ENCODE measurements around the gene ATXN2.
"Not testable (repeated sequence)": the region's sequence is repeated elsewhere in the genome, so short reads cannot be mapped to it uniquely, and the experiment has no call there.

The ATXN2 gene

DNA sequence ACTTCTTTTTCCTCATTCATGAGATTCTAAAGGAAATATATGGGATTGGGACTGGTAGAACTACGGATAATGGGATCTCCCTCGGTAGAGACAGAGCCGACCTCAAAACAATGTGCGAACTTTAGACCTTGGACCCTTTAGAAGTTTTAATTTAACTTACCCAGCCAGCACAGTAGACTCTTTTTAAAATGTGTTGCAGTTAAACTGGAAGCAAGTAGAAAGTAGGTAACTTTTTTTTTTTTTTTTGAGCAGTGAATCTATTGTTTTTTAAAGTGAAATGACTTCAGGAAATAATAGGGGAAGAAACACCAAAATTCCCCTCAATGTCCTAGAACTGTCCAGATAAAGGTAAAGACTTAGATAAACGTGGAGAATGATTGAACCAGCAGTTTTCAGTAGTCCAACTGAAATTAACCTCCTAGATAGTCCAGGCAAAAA is 1.1 kb upstream of the ATXN2 start:
- peak overlapping the region; percentile 95 for H3K27ac ChIP-seq
- no peak for DNase-seq (ENCODE audit: low read depth, low spot score)

DNA sequence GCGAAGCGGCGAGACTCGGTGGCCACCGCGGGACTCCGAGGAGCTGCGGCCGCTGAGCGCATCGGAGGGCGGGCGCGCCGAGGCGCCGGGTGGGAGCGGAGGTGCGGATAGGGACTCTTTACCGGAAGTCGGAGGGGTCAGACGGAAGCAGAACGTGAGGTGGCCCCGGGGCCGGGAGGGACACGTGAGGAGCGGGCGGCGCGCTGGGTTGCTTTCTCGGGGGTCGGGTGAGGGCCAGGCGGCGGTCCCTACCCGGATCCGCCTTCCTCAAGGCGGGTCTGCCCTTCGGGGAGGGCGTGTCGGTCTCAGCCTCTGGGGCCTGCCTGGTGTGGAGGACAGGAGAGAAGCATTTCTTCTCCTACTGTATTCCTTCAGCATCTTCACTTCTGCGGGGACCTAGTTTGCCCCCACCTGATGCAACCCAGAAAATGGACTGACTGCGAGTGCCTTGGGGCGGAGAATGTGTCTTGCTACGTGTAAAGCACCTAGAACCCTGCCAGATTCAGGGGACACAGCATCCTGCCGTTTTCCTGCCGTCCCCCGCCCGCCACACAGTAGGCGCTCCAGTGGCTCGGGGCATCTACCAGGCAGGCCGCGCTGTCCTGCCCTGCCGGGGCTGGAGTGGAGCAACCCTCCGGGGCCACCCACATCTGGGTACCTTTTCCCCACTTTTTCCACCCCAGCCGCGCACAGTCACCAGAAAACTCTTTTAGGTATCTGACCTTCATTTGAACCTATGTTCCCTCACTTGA is 514 bp upstream of the ATXN2 start:
- peak overlapping the region; percentile 95 for H3K27ac ChIP-seq
- DNase-seq (ENCODE audit: low read depth, low spot score): no peak

DNA sequence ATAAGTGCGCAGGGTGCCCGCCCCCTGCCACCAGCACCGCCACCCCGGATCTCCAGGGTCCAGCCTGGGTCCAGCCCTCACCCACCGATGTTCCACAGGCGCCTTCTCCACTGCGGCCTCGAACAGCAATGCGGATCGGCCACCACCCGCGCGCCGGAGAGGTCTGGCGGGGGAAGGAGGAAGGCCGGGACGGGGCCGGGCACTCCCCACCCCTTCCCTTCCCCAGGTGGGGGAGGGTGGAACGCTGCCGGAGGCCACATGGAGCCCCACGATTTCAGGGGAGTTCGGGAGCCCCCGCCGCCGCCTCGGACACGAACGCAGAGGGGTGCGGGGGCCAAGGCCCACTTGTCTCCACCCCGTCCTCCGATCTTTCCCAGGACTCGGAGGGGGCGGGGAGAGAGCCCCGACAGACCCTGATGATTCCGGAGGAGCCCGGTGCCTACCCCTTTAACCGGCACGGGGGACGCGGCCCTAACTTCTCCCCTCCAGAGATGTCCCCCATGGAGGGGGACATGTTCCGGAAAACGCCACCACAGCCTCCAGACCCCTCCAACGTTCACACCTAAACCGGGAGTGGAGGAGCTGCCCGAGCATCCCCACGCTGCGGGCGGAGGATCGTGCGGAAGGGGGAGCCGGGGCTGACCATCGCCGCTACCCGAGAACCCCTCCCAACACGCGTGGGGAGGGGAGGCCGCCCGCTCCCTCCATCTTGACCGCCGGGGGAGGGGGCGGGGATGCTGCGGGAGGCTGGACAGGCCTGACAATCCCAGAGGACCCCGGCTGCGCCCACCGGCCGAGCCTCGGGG is 1.1 kb downstream of the ATXN2 start:
- DNase-seq (ENCODE audit: low read depth, low spot score): no peak
- peak overlapping the region; percentile 95 for H3K27ac ChIP-seq

DNA sequence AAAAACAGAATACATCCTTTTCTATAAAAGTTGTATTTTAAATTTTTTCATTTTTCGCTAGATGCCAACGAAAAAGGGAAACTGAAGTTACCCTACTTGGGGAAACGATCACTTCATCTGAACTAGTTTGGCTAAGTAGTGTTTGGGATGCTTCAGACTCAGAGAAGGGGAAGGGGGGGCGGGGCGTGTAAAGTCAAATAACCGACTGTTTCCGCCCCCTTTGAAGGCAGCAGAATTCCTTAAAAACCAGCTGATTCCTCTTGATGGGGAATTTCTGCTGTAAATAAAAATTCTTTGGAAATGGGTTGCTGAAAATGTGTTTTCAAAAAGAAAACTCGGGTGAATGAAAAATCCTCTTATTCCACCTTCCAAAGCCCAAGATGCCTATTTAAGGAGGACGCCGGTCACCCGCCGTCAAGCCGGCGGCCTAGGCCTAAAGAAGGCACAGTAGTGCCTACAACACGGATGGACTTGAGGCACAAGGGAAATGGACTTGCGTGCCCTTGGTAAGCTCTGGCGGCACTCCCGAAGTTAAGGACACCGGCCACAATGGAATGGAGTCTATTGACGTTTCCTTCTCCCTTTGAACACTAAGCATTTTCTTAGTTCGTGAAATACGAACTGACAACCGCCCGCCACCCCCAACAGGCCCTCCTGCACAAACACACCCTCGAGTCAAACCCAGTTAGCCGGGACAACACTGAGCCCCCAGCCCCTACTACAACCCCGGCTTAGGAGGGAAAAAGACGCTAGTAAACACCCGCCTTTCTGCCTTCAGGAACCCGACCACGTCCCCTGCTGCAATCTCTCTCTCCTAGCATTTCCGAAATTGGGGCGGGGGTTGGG is 1.9 kb downstream of the ATXN2 start:
- no peak for DNase-seq (ENCODE audit: low read depth, low spot score)
- H3K27ac ChIP-seq: peak overlapping the region; percentile 95

DNA sequence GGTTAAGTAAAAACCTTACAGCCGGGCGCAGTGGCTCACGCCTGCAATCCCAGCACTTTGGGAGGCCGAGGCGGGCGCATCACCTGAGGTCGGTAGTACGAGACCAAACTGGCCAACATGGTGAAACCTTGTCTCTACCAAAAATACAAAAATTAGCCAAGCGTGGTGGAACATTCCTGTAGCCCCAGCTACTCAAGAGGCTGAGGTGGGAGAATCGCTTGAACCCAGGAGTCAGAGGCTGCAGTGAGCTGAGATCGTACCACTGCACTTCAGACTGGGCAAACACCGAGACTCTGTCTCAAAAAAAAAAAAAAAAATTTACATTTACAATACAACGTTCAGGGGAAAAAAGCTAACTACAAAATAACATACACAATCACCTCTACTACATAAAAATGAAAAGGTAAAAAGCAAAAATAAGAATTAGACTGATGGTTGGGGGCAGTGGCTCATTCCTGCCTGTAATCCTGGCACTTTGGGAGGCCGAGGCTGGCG is 3.7 kb downstream of the ATXN2 start:
- DNase-seq (ENCODE audit: low read depth, low spot score); H3K27ac ChIP-seq: not testable (repeated sequence)

DNA sequence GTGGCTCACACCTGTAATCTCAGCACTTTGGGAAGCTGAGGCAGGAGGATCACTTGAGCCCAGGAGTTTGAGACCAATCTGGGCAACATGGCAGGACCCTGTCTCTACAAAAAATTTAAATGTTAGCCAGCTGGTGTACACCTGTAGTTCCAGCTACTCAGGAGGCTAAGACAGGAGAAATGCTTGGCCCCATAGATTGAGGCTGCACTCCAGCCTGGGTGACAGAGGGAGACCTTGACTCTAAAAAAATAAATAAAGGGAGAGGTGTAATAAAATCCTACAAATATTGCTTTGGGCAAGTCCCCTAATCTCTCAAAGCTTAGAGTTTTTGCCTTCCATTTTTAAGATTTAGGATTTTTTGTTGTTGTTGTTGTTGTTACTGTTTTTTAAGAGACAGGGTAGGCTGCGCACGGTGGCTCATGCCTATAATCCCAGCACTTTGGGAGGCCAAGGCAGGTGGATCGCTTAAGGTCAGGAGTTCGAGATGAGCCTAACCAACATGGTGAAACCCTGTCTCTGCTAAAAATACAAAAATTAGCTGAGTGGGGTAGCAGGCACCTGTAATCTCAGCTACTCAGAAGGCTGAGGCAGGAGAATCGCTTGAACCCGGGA is 7.6 kb downstream of the ATXN2 start:
- H3K27ac ChIP-seq; DNase-seq (ENCODE audit: low read depth, low spot score): not testable (repeated sequence)

DNA sequence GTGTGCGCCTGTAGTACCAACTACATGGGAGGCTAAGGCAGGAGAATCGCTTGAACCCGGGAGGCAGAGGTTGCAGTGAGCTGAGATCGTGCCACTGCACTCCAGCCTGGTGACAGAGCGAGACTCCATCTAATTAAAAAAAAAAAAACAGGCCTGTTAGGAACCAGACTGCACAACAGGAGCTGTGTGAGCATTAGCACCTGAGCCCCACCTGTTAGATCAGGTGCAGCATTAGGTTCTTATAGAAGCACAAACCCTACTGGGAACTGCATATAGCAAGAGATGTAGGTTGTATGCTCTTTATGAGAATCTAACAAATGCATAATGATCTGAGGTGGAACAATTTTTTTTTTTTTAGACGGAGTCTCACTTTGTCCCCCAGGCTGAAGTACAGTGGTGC is 8.6 kb downstream of the ATXN2 start:
- H3K27ac ChIP-seq: no peak overlapping the region
- DNase-seq (ENCODE audit: low read depth, low spot score): no peak

DNA sequence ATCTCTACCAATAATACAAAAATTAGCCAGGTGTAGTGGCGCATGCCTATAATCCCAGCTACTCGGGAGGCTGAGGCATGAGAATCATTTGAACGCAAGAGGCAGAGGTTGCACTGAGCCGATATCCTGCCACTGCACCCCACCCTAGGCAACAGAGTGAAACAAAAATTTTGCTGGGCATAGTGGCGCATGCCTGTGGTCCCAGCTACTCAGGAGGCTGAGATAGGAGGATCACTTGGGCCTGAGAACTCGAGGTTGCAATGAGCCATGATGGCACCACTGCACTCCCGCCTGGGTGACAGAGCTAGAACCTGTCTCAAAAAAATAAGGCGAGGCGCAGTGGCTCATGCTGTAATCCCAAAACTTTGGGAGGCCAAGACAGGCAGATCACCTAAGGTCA is 9.5 kb downstream of the ATXN2 start:
- no peak for DNase-seq (ENCODE audit: low read depth, low spot score)
- H3K27ac ChIP-seq: no peak overlapping the region

DNA sequence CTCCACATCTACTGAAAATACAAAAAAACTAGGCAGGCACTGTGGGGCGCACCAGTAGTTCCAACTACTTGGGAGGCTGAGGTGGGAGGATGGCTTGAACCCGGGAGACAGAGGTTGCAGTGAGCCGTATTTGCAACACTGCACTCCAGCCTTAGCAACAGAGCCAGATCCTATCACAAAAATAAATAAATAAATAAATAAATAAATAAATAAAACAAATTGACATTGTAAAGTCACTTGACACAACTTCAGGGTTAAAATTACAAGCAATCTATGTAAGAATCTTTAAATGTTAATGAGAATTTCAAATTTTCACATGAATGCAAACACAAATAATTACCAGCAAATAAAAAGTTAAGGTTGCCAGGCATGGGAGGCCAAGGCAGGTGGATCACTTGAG is 11.1 kb downstream of the ATXN2 start:
- no peak for DNase-seq (ENCODE audit: low read depth, low spot score)

DNA sequence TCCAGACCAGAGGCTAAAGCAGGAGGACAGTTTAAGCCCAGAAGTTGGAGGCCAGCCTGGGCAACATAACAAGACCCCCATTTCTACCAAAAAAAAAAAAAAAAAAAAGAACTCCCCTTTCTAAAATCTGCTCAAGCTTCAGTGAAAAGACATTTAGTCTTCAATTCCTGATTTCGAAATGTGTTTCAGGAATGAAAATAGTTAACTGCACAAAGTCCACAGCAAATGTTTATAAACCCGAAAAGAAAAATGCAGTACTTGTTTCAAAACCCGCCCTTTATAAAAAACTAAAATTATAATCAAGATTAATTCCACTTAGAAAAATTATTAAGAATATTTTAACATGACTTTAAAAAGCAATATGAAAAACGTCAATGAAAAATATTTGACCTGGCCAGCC is 12.1 kb downstream of the ATXN2 start:
- DNase-seq (ENCODE audit: low read depth, low spot score): no peak

More for the DNA sequence above, 11.1 kb downstream of the ATXN2 start:
- no peak overlapping the region for H3K27ac ChIP-seq

DNA sequence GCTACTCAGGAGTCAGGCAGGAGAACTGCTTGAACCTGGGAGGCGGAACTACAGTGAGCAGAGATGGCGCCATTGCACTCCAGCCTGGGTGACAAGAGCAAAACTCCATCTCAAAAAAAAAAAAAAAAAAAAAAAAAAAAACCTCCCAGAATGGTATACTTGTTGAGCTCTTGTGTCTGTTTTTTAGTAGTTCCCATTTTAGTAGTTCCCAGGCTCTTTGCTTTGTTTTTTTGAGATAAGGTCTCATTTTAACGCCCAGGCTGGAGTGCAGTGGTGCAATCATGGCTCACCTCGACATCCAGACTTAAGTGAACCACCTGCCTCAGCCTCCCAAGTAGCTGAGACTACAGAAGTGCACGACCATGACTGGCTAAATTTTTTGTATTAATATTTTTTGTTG is 13.4 kb downstream of the ATXN2 start:
- H3K27ac ChIP-seq: no peak overlapping the region
- DNase-seq (ENCODE audit: low read depth, low spot score): no peak

More for the DNA sequence above, 12.1 kb downstream of the ATXN2 start:
- no peak overlapping the region for H3K27ac ChIP-seq

DNA sequence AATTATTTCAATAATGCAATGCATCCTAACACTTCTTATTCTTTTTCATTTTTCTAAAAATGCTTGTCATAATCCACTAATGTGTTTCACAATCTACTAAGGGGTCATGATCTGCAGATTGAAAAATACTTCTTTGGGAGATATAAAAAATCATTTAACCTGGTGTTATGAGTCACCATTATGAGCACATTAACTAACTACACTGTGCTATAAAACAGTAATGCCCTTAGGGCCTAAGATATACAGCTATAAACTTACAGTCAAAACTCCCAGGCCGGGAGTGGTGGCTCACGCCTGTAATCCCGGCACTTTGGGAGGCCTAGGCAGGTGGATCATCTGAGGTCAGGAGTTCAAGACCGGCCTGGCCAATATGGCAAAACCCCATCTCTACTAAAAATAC is 14.2 kb downstream of the ATXN2 start:
- no peak overlapping the region for H3K27ac ChIP-seq
- peak; percentile 59 for DNase-seq (ENCODE audit: low read depth, low spot score)

DNA sequence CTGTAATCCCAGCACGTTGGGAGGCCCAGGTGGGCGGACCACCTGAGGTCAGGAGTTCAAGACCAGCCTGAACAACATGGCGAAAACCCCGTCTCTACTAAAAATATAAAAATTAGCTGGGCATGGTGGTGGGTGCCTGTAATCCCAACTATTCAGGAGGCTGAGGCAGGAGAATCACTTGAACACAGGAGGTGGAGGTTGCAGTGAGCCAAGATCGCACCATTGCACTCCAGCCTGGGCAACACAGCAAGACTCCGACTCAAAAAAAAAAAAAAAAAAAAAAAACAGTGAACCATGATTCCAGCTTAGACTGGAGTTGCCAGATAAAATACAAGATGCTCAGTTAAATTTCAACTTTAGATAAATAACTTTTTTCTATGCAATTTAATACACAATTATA is 15.6 kb downstream of the ATXN2 start:
- H3K27ac ChIP-seq; DNase-seq (ENCODE audit: low read depth, low spot score): not testable (repeated sequence)

DNA sequence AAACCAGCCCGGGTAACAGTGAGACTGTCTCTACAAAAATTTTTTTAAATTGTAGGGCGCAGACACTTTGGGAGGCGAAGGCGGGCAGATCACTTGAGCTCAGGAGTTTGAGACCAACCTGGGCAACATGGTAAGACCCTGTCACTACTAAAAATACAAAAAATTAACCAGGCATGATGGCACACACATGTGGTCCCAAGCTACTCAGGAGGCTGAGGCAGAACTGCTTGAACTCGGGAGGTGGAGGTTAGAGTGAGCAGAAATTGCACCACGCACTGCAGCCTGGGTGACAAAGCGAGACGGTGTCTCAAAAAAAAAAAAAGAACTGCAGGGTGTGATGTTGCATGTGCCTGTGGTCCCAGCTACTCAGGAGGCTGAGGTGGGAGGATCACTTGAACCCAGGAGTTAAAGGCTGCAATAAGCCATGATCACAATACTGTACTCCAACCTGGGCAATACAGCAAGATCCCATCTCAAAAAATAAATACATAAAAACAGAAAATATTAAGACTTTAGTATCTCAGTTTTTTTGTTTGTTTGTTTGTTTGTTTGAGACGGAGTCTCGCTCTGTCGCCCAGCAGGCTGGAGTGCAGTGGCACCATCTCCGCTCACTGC is 16.9 kb downstream of the ATXN2 start:
- no peak for DNase-seq (ENCODE audit: low read depth, low spot score)
- H3K27ac ChIP-seq: no peak overlapping the region

DNA sequence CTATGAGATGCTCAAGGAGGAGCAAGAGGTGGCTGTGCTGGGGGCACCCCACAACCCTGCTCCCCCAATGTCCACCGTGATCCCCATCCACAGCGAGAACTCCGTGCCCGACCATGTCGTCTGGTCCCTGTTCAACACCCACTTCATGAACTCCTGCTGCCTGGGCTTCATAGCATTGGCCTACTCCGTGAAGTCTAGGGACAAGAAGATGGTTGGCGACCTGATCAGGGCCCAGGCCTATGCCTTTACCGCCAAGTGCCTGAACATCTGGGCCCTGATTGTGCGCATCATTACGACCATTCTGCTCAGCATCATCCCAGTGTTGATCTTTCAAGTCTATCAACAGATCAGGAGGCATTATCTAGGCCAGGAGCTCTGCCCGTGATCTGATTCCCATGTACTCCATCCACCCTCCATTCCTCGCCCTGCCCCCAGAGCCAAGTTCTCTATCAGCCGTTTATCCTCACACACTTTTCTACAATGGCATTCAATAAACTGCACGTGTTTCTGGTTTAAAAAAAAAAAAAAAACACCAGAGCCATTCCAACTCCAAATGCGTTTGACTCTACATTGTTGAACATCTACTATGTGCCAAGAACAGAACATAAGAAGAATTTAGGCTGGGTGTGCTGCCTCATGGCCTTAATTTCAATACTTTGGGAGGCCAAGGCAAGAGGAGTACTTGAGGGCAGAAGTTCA is 17.5 kb downstream of the ATXN2 start:
- no peak overlapping the region for H3K27ac ChIP-seq
- DNase-seq (ENCODE audit: low read depth, low spot score): no peak

DNA sequence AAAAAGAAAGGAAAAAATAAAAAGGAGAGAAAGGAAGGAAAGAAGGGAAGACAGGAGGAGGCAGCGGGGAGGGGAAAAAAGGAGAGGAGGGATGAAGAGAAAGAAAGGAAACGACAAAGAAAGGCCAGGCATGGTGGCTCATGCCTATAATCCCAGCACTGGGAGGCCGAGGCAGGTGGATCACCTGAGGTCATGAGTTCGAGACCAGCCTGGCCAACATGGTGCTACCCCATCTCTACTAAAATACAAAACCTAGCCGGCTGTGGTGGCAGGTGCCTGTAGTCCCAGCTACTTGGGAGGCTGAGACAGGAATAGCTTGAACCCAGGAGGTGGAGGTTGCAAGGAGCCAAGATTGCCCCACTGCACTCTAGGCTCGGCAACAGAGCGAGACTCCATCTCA is 18.4 kb downstream of the ATXN2 start:
- no peak overlapping the region for H3K27ac ChIP-seq
- DNase-seq (ENCODE audit: low read depth, low spot score): no peak

DNA sequence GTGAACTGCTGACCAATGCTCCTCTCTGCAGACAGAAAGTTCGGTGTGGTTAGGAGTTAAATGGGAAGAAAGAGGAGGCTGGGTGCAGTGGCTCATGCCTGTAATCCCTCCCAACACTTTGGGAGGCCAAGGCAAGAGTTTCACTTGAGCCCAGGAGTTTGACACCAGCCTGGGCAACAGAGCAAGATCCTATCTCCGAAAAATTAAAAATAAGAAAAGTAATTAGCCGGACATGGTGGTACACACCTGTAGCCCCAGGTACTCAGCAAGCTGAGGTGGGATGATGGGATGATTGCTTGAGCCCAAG is 19.0 kb downstream of the ATXN2 start:
- no peak overlapping the region for H3K27ac ChIP-seq
- no peak for DNase-seq (ENCODE audit: low read depth, low spot score)

DNA sequence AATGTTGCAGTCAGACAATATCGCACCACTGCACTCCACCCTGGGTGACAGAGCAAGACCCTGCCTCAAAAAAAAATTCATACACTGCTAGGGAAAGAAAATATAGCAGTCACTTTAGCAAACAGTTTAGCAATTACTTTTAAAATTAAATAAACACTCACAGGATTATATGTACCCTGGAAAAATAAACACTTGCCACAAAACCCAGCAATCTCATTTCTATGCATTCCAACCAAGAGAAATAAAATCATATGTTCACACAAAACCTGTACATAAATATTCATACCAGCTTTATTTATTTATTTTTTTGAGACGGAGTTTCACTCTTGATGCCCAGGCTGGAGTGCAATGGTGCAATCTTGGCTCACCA is 20.2 kb downstream of the ATXN2 start:
- peak overlapping the region; percentile 67 for H3K27ac ChIP-seq
- no peak for DNase-seq (ENCODE audit: low read depth, low spot score)

DNA sequence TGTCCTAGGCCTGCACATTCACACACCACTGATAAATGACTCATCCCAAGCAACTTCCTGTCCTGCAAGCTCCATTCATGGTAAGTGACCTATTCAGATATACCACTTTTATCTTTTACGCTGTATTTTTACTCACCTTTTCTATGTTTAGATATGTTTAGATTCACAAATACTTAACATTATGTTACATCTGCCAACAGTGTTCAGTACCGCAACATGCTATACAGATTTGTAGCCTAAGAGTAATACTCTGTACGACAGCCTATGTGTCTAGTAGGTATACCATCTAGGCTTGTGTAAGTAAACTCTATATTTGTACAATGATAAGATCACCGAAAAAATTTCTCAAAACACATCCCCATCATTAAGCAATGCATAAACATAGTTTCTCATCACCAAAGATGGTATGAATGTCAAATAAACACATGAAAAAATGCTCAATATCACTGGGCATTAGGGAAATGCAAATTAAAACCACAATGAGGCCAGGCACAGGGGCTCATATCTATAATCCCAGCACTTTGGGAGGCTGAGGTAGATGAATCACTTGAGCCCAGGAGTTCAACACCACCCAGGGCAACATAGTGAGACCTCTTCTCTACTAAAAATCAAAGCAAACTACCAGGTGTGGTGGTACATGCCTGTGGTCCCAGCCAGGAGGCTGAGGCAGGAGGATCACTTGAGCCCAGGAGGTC is 20.7 kb downstream of the ATXN2 start:
- DNase-seq (ENCODE audit: low read depth, low spot score): no peak
- peak overlapping the region; percentile 67 for H3K27ac ChIP-seq

All from epithelial cell of prostate (primary cell).